Liver (tissue), 2 donors: Measurements from ENCODE around the gene MAN1C1.

Source experiments
- GABPA ChIP-seq, 2 donors: IDR thresholded peaks in 1 of 2; conservative IDR thresholded peaks in 1 of 2; 2 replicates each; pipeline ENCODE4 v1.6.1; 2016; ENCODE audit warnings: antibody characterized with exemption in 2 of 2, mild to moderate bottlenecking in 1 of 2, moderate library complexity in 1 of 2
- TAF1 ChIP-seq: conservative IDR thresholded peaks from 2 replicates; pipeline ENCODE4 v1.6.1; 2016; ENCODE audit warnings: antibody characterized with exemption, mild to moderate bottlenecking
- TF ChIP-seq, protein P1 (sequence below): IDR thresholded peaks from 2 replicates; pipeline ENCODE4 v1.6.1; 2016; ENCODE audit warnings: antibody characterized with exemption, mild to moderate bottlenecking
- TF ChIP-seq, protein P2 (sequence below): IDR thresholded peaks from 2 replicates; pipeline ENCODE4 v1.6.1; 2016; ENCODE audit warnings: antibody characterized with exemption
- donor health status: healthy.

DNA sequence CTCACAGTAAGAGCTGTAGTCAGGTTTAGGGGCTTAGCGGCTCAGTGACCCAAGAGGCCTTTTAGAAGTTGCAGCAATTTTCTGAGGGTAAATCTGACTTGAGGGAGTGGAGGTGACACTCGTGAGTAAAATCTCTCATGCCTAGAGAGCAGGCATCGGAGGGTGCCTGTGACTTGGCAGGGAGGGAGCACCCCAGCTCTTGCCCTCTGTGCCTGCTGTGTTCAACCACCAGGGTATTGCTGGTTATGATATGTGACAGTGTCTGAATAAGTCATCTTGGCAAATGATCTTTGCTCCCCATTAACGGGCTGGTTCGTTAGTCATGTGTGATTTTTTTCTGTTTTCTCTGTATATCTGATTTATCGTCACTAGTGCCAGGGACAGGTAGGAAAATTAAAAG lies 5.9 kb downstream of the MAN1C1 start:
- TF ChIP-seq GABPA (IDR thresholded peaks at IDR 0.05 in 1 of 2, conservative IDR thresholded peaks at IDR 0.05 in 1 of 2), result no peak
- TF ChIP-seq, protein P1, sequence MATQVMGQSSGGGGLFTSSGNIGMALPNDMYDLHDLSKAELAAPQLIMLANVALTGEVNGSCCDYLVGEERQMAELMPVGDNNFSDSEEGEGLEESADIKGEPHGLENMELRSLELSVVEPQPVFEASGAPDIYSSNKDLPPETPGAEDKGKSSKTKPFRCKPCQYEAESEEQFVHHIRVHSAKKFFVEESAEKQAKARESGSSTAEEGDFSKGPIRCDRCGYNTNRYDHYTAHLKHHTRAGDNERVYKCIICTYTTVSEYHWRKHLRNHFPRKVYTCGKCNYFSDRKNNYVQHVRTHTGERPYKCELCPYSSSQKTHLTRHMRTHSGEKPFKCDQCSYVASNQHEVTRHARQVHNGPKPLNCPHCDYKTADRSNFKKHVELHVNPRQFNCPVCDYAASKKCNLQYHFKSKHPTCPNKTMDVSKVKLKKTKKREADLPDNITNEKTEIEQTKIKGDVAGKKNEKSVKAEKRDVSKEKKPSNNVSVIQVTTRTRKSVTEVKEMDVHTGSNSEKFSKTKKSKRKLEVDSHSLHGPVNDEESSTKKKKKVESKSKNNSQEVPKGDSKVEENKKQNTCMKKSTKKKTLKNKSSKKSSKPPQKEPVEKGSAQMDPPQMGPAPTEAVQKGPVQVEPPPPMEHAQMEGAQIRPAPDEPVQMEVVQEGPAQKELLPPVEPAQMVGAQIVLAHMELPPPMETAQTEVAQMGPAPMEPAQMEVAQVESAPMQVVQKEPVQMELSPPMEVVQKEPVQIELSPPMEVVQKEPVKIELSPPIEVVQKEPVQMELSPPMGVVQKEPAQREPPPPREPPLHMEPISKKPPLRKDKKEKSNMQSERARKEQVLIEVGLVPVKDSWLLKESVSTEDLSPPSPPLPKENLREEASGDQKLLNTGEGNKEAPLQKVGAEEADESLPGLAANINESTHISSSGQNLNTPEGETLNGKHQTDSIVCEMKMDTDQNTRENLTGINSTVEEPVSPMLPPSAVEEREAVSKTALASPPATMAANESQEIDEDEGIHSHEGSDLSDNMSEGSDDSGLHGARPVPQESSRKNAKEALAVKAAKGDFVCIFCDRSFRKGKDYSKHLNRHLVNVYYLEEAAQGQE, result no peak
- TF ChIP-seq TAF1, result no peak
- TF ChIP-seq, protein P2, sequence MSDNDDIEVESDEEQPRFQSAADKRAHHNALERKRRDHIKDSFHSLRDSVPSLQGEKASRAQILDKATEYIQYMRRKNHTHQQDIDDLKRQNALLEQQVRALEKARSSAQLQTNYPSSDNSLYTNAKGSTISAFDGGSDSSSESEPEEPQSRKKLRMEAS, result no peak
